Fibroblast of lung (primary cell): ENCODE measurements around the gene ARR3. TPM values are rescaled to one million over a fixed set of nuclear protein-coding genes. Genes with fewer than 3 reads are reported as not detected.

ENCODE experiments used
- DNase-seq, 2 donors: peaks; one replicate each; pipeline versions ENCODE4 v3.0.0 to v3.0.0-alpha.2; 2010; ENCODE audit warnings: low read depth in 2 of 2
- H2AFZ ChIP-seq: 2 replicates; pipeline ENCODE4 v1.5.1; 2012; ENCODE audit warnings: low read length, control low read depth, inconsistent platforms
- H3K27ac ChIP-seq: 2 replicates; pipeline ENCODE4 v1.5.1; 2011; ENCODE audit warnings: low read length, control low read depth; ENCODE audit not compliant: insufficient read depth
- H3K27me3 ChIP-seq: 2 replicates; pipeline ENCODE4 v1.5.1; 2011; ENCODE audit warnings: mild to moderate bottlenecking, low read length; ENCODE audit not compliant: control insufficient read depth, insufficient read depth
- H3K36me3 ChIP-seq: 2 replicates; pipeline ENCODE4 v1.5.1; 2011; ENCODE audit warnings: low read length; ENCODE audit not compliant: control insufficient read depth, insufficient read depth
- H3K4me1 ChIP-seq: 2 replicates; pipeline ENCODE4 v1.5.1; 2011; ENCODE audit warnings: low read length; ENCODE audit not compliant: control insufficient read depth, insufficient read depth; ENCODE audit errors: extremely low read depth
- H3K4me2 ChIP-seq: 2 replicates; pipeline ENCODE4 v1.5.1; 2011; ENCODE audit warnings: low read length, control low read depth; ENCODE audit not compliant: insufficient read depth; ENCODE audit errors: extremely low read depth
- H3K4me3 ChIP-seq, 4 experiments: fragments of 200-600 bp in 1 of 4; sonication (generic) in 1 of 4; replicated peaks in 1 of 4; 2 replicates each; pipeline ENCODE4 v1.5.1; 2011 to 2016; ENCODE audit warnings: low read length in 4 of 4, low read depth in 3 of 4, mild to moderate bottlenecking in 3 of 4, control low read depth in 2 of 4, inconsistent platforms in 1 of 4, mixed read lengths in 1 of 4; ENCODE audit not compliant: insufficient read depth in 1 of 4; ENCODE audit errors: control extremely low read depth in 1 of 4
- H3K79me2 ChIP-seq: 2 replicates; pipeline ENCODE4 v1.5.1; 2012; ENCODE audit warnings: mild to moderate bottlenecking, low read length, inconsistent platforms; ENCODE audit not compliant: control insufficient read depth, insufficient read depth
- H3K9ac ChIP-seq: 2 replicates; pipeline ENCODE4 v1.5.1; 2011; ENCODE audit warnings: mild to moderate bottlenecking, low read length, control low read depth; ENCODE audit not compliant: insufficient read depth
- H3K9me3 ChIP-seq: 2 replicates; pipeline ENCODE4 v1.5.1; 2012; ENCODE audit warnings: low read depth, low read length; ENCODE audit not compliant: control insufficient read depth, insufficient read depth
- H4K20me1 ChIP-seq: 2 replicates; pipeline ENCODE4 v1.5.1; 2011; ENCODE audit warnings: low read length; ENCODE audit not compliant: control insufficient read depth, insufficient read depth; ENCODE audit errors: extremely low read depth
- EZH2 ChIP-seq: IDR thresholded peaks from 2 replicates; pipeline ENCODE4 v1.5.1; 2012; ENCODE audit warnings: low read length, control low read depth, mild to moderate bottlenecking; ENCODE audit errors: missing control alignments
- polyA plus RNA-seq, 2 donors: library from polyadenylated mRNA; depleted of rRNA in 1 of 2; stranded (reverse) in 1 of 2; unstranded in 1 of 2; fragments of >200 nt; gene quantifications; 2 replicates each; pipeline ENCODE4 v1.2.1, GENCODE V29; 2011 to 2012; ENCODE audit warnings: missing spikeins in 1 of 2
- total RNA-seq: library from RNA; depleted of rRNA; stranded (reverse); fragments of >200 nt; gene quantifications from 2 replicates; pipeline ENCODE4 v1.2.1, GENCODE V29; 2014
- TF ChIP-seq, protein P1 (sequence below), 2 donors: IDR thresholded peaks in 1 of 2; conservative IDR thresholded peaks in 1 of 2; 1 replicate in 1 of 2; 2 replicates in 1 of 2; pipeline ENCODE4 v1.5.1; 2011 to 2012; ENCODE audit warnings: low read length in 2 of 2, control low read depth in 1 of 2, inconsistent platforms in 1 of 2, low read depth in 1 of 2, mild to moderate bottlenecking in 1 of 2

The ARR3 gene
- total and polyA plus RNA-seq, 2 donors (not counting 1 experiment from before 2014, with no cell fraction given) = not detected

DNA sequence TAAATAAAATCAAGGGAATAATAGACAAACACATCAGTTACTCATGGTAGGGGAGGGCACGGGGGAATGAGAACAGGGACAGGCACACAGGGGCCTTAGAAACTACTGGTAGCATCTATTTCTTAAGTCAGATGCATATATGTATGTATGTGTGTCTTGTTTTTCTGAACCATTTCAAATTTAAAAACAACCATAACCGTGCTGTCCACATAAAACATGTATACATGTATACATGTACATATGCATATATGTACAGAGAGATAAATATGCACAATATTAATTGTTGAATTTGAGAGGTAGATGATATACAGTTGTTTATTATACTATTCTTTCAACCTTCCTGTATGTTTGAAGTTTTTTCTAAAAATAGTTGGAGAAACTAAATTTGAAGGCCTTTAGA, 41.4 kb upstream of the ARR3 start:
- Histone ChIP-seq H3K9me3 (no peaks in the 10 kb centered on the region), H3K36me3 (no peaks in the 10 kb centered on the region), H3K79me2 (no peaks in the 10 kb centered on the region), H2AFZ (no peak overlapping the region), H3K9ac (no peak overlapping the region), H3K27me3 (no peaks in the 10 kb centered on the region), H3K4me2 (no peak overlapping the region), H3K4me1 (no peaks in the 10 kb centered on the region), H3K4me3 (no peak overlapping the region), H3K27ac (no peak overlapping the region), H4K20me1 (no peaks in the 10 kb centered on the region)
- DNase-seq = no peak
- TF ChIP-seq, protein P1, sequence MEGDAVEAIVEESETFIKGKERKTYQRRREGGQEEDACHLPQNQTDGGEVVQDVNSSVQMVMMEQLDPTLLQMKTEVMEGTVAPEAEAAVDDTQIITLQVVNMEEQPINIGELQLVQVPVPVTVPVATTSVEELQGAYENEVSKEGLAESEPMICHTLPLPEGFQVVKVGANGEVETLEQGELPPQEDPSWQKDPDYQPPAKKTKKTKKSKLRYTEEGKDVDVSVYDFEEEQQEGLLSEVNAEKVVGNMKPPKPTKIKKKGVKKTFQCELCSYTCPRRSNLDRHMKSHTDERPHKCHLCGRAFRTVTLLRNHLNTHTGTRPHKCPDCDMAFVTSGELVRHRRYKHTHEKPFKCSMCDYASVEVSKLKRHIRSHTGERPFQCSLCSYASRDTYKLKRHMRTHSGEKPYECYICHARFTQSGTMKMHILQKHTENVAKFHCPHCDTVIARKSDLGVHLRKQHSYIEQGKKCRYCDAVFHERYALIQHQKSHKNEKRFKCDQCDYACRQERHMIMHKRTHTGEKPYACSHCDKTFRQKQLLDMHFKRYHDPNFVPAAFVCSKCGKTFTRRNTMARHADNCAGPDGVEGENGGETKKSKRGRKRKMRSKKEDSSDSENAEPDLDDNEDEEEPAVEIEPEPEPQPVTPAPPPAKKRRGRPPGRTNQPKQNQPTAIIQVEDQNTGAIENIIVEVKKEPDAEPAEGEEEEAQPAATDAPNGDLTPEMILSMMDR (conservative IDR thresholded peaks at IDR 0.05 in 1 of 2, IDR thresholded peaks at IDR 0.05 in 1 of 2; ENCODE audit: low read depth in 1 of 2, low read length in 2 of 2) = no peak

DNA sequence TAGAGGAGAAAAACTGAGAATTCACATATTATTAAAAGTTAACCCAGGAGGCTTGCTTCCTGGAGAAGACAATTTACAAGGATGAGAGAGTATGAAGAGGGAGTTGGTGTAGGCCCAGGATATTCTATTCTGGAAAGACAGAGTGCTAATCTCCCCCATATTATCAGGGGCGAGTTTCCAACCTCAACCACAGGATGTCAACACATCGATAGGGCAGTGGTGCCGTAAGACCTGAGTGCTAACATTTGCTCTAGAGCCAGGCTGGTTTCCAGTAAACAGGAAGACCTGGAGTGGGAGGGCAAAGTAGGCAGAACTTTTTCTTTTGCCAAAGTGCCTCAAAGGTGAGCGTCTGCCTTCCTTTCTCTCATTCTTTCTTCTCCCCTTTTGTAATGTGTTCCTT, 36.5 kb upstream of the ARR3 start:
- Histone ChIP-seq H3K27ac (no peak overlapping the region), H3K79me2 (no peaks in the 10 kb centered on the region), H3K4me1 (no peaks in the 10 kb centered on the region), H4K20me1 (no peaks in the 10 kb centered on the region), H3K27me3 (no peaks in the 10 kb centered on the region), H3K9me3 (no peaks in the 10 kb centered on the region), H2AFZ (no peak overlapping the region), H3K36me3 (no peaks in the 10 kb centered on the region), H3K4me3 (no peak overlapping the region), H3K9ac (no peak overlapping the region), H3K4me2 (no peak overlapping the region)
- no peak for TF ChIP-seq EZH2
- TF ChIP-seq, protein P1 (conservative IDR thresholded peaks at IDR 0.05 in 1 of 2, IDR thresholded peaks at IDR 0.05 in 1 of 2; ENCODE audit: low read depth in 1 of 2, low read length in 2 of 2) = no peak
- DNase-seq = no peak

DNA sequence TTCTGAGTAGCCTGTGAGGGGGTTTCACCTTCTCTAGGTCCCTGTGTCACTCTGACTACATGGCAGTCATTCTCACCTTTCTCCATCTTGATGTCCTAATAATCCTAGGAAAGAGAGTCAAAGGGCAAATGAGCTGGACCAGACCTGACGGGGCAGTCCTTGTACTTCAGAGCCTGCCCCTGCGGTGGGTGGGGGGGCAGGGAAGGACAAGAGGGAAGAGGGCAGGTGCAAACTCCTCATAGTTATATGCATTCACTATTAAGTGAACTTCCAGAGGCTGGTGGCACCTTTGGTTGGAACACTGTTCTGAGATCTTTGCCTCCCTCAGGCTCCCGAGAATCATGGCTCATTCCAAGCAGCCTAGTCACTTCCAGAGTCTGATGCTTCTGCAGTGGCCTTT, 33.8 kb upstream of the ARR3 start, which contains the start of gene AWAT1:
Gene AWAT1, plus strand, starts transcription at position 301 of the 400 bp plus-strand sequence. Its CDS starts 41 bp downstream, at position 342.
- Histone ChIP-seq H2AFZ (no peak within 1 kb of the TSS), H3K4me2 (no peak within 1 kb of the TSS), H3K4me1 (no peaks in the 10 kb centered on the region), H3K9ac (no peak within 1 kb of the TSS), H4K20me1 (no peaks in the 10 kb centered on the region), H3K27ac (no peak within 1 kb of the TSS), H3K9me3 (no peaks in the 10 kb centered on the region), H3K27me3 (no peaks in the 10 kb centered on the region), H3K36me3 (no peaks in the 10 kb centered on the region), H3K4me3 (no peak within 1 kb of the TSS), H3K79me2 (no peaks in the 10 kb centered on the region)
- no peak for DNase-seq
- TF ChIP-seq, protein P1 (conservative IDR thresholded peaks at IDR 0.05 in 1 of 2, IDR thresholded peaks at IDR 0.05 in 1 of 2; ENCODE audit: low read depth in 1 of 2, low read length in 2 of 2) = no peak
- no peak for TF ChIP-seq EZH2
